Measurements from ENCODE around the gene EHF.
"Not testable (repeated sequence)": the region's sequence is repeated elsewhere in the genome, so short reads cannot be mapped to it uniquely, and the experiment has no call there.

DNA sequence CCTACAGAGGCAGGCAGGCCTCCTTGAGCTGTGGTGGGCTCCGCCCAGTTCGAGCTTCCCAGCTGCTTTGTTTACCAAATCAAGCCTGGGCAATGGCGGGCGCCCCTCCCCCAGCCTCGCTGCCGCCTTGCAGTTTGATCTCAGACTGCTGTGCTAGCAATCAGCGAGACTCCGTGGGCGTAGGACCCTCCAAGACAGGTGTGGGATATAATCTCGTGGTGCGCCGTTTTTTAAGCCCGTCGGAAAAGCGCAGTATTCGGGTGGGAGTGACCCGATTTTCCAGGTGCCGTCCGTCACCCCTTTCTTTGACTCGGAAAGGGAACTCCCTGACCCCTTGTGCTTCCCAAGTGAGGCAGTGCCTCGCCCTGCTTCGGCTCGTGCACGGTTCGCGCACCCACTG is 71.4 kb downstream of the EHF start:
- TF ChIP-seq, protein P1, sequence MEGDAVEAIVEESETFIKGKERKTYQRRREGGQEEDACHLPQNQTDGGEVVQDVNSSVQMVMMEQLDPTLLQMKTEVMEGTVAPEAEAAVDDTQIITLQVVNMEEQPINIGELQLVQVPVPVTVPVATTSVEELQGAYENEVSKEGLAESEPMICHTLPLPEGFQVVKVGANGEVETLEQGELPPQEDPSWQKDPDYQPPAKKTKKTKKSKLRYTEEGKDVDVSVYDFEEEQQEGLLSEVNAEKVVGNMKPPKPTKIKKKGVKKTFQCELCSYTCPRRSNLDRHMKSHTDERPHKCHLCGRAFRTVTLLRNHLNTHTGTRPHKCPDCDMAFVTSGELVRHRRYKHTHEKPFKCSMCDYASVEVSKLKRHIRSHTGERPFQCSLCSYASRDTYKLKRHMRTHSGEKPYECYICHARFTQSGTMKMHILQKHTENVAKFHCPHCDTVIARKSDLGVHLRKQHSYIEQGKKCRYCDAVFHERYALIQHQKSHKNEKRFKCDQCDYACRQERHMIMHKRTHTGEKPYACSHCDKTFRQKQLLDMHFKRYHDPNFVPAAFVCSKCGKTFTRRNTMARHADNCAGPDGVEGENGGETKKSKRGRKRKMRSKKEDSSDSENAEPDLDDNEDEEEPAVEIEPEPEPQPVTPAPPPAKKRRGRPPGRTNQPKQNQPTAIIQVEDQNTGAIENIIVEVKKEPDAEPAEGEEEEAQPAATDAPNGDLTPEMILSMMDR (conservative IDR thresholded peaks at IDR 0.05) = not testable (repeated sequence)
- TF ChIP-seq EZH2 (IDR thresholded peaks at IDR 0.05; ENCODE audit: low read depth) = not testable (repeated sequence)

Data from PC-9 (cell line).